ENCODE results near the gene GREB1.

The GREB1 gene

GRCh38 chr2:11516984-11517648 lies 16.7 kb upstream of the GREB1 start:
- DNase-seq (ENCODE audit: low read depth): no peak
- H3K4me3 ChIP-seq (ENCODE audit: low read depth, low read length): no peak overlapping the region
- TF ChIP-seq CTCF (IDR thresholded peaks at IDR 0.05; ENCODE audit: low read depth, low read length, missing control alignments): no peak

- DNase-seq (ENCODE audit: low read depth): no peak
- no peak overlapping the region for H3K4me3 ChIP-seq (ENCODE audit: low read depth, low read length)
- no peak for TF ChIP-seq CTCF (IDR thresholded peaks at IDR 0.05; ENCODE audit: low read depth, low read length, missing control alignments)
These were observed 15.9 kb upstream of the GREB1 start for GRCh38 chr2:11517906-11518305.

GRCh38 chr2:11520092-11520693 lies 13.7 kb upstream of the GREB1 start:
- no peak for TF ChIP-seq CTCF (IDR thresholded peaks at IDR 0.05; ENCODE audit: low read depth, low read length, missing control alignments)
- no peak overlapping the region for H3K4me3 ChIP-seq (ENCODE audit: low read depth, low read length)
- no peak for DNase-seq (ENCODE audit: low read depth)

GRCh38 chr2:11521775-11522174 lies 12.1 kb upstream of the GREB1 start:
- no peak for TF ChIP-seq CTCF (IDR thresholded peaks at IDR 0.05; ENCODE audit: low read depth, low read length, missing control alignments)
- H3K4me3 ChIP-seq (ENCODE audit: low read depth, low read length): no peak overlapping the region
- no peak for DNase-seq (ENCODE audit: low read depth)

GRCh38 chr2:11524470-11524869 lies 9.4 kb upstream of the GREB1 start:
- no peak for DNase-seq (ENCODE audit: low read depth)
- H3K4me3 ChIP-seq (ENCODE audit: low read depth, low read length): no peak overlapping the region
- TF ChIP-seq CTCF (IDR thresholded peaks at IDR 0.05; ENCODE audit: low read depth, low read length, missing control alignments): no peak

GRCh38 chr2:11525762-11526161 lies 8.1 kb upstream of the GREB1 start:
- no peak for DNase-seq (ENCODE audit: low read depth)
- H3K4me3 ChIP-seq (ENCODE audit: low read depth, low read length): no peak overlapping the region
- no peak for TF ChIP-seq CTCF (IDR thresholded peaks at IDR 0.05; ENCODE audit: low read depth, low read length, missing control alignments)

- TF ChIP-seq CTCF (IDR thresholded peaks at IDR 0.05; ENCODE audit: low read depth, low read length, missing control alignments): no peak
These were observed 6.8 kb upstream of the GREB1 start for GRCh38 chr2:11527001-11527400.

More at GRCh38 chr2:11527001-11527400, 6.8 kb upstream of the GREB1 start:
- DNase-seq (ENCODE audit: low read depth): peak; percentile 10
- no peak overlapping the region for H3K4me3 ChIP-seq (ENCODE audit: low read depth, low read length)
